HFF-Myc (cell line): ENCODE results near the gene KCNH1.

Experiments
- DNase-seq: peaks from one replicate; pipeline ENCODE4 v3.0.0-alpha.2; 2011; ENCODE audit warnings: low read depth; ENCODE audit errors: extremely low read depth
- H3K4me3 ChIP-seq: replicated peaks from 2 replicates; pipeline ENCODE4 v1.5.1; 2011; ENCODE audit warnings: low read depth, mild to moderate bottlenecking, control low read depth, low read length
- CTCF ChIP-seq: IDR thresholded peaks from 2 replicates; pipeline ENCODE4 v1.5.1; 2012; ENCODE audit warnings: mild to moderate bottlenecking, low read depth, low read length, control low read depth; ENCODE audit errors: missing control alignments

Gene KCNH1

GRCh38 chr1:210944252-210944651 is 189.7 kb downstream of the KCNH1 start:
- DNase-seq: no peak
- TF ChIP-seq CTCF: no peak
- H3K4me3 ChIP-seq: no peak overlapping the region

DNA sequence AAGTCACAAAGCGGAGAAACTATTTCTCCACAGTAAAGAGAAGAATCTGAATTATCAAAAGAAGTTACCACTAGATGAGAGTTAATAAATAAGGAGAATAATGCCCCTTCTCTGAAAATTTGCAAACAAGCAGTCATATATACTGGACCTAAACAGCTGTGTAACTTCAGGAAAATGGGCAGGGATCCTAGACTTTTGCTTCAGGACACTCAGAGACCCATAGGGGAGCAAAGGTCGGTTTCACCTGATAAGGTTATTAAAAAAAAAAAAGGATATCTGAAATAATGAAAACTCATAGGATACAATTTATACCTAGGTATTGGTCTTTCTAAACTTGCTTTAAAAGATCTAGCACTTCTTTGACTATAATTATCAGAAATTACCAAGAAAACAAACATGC is 191.4 kb downstream of the KCNH1 start:
- TF ChIP-seq CTCF: no peak
- no peak for DNase-seq
- H3K4me3 ChIP-seq: no peak overlapping the region

DNA sequence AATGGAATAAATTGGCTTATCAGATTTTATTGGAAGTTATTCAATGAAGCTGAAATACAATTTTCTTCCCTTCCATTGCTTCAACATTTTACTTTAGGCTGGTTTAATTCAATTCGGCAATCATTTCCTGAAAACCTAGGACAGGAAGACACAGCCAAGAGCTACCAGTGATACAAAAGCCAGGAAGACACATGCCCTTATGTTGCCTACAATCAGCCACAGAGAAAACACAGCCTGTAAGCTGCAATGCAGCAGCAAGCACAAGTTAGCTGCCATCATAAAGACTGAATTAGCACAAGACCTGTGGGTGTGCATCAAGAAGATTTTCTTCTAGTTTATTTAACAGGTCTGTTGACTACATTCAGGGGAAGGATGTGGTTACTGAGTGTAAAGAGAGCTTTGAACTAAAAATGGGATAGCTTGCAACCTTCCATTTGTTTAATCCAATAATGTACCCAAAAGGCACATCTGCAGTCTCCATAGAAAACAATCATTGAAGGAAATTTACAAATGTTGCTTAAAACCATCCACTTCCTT is 193.8 kb downstream of the KCNH1 start:
- no peak for TF ChIP-seq CTCF
- DNase-seq: no peak

GRCh38 chr1:210938416-210938925 is 195.5 kb downstream of the KCNH1 start:
- TF ChIP-seq CTCF: no peak
- DNase-seq: no peak
- H3K4me3 ChIP-seq: no peak overlapping the region

More for the DNA sequence above, 193.8 kb downstream of the KCNH1 start:
- no peak overlapping the region for H3K4me3 ChIP-seq

DNA sequence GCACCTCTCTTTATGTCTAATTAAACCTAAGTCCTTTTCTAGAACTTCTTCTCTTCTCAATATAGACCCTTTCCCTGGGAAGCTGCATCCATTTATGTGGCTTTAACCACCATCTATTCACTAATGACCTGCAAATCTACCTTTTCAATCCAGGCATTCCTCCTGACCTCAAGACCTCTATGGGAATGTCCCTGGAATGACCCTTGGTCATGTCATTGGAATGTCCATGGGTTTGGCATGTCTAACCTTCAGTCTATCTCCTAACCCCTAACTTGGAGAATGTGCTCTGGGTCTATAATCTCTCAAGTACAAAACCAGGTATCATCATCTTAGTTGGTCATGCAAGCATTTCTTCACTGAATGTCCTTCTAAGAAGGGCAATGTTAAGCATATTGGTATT is 196.1 kb downstream of the KCNH1 start:
- DNase-seq: no peak
- no peak overlapping the region for H3K4me3 ChIP-seq
- TF ChIP-seq CTCF: no peak

GRCh38 chr1:210935905-210936304 is 198.0 kb downstream of the KCNH1 start:
- no peak for DNase-seq
- no peak for TF ChIP-seq CTCF
- no peak overlapping the region for H3K4me3 ChIP-seq

GRCh38 chr1:210932104-210932503 is 201.8 kb downstream of the KCNH1 start:
- no peak overlapping the region for H3K4me3 ChIP-seq
- DNase-seq: no peak
- no peak for TF ChIP-seq CTCF
